GM12878 (cell line): ENCODE results near the gene CACNA2D4.

ENCODE experiments used
- CTCF ChIP-seq, 3 experiments: IDR thresholded peaks in 2 of 3; conservative IDR thresholded peaks in 1 of 3; 2 replicates each; pipeline ENCODE4 v1.5.1; 2011; ENCODE audit warnings: low read depth in 3 of 3, low read length in 3 of 3, mild to moderate bottlenecking in 3 of 3, control low read depth in 2 of 3, moderate library complexity in 2 of 3, inconsistent platforms in 1 of 3, mixed read lengths in 1 of 3; ENCODE audit not compliant: control insufficient read depth in 2 of 3, insufficient read depth in 1 of 3; ENCODE audit errors: extremely low read depth in 1 of 3
- MTA2 ChIP-seq: fragments of 450-650 bp; IDR thresholded peaks from 2 replicates; pipeline ENCODE4 v1.6.1; 2016; ENCODE audit warnings: low read depth, mild to moderate bottlenecking, moderate library complexity

GRCh38 chr12:1949771-1950470 is 31.5 kb upstream of the CACNA2D4 start:
- TF ChIP-seq MTA2 (no peak), CTCF (IDR thresholded peaks at IDR 0.05 in 2 of 3, conservative IDR thresholded peaks at IDR 0.05 in 1 of 3; ENCODE audit: control insufficient read depth in 2 of 3, extremely low read depth in 1 of 3, insufficient read depth in 1 of 3, low read depth in 3 of 3, low read length in 3 of 3) (no peak)
